ENCODE measurements around the gene ADAT1. TPM values are rescaled to one million over a fixed set of nuclear protein-coding genes. Genes with fewer than 3 reads are reported as not detected.

Gene ADAT1, protein sequence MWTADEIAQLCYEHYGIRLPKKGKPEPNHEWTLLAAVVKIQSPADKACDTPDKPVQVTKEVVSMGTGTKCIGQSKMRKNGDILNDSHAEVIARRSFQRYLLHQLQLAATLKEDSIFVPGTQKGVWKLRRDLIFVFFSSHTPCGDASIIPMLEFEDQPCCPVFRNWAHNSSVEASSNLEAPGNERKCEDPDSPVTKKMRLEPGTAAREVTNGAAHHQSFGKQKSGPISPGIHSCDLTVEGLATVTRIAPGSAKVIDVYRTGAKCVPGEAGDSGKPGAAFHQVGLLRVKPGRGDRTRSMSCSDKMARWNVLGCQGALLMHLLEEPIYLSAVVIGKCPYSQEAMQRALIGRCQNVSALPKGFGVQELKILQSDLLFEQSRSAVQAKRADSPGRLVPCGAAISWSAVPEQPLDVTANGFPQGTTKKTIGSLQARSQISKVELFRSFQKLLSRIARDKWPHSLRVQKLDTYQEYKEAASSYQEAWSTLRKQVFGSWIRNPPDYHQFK
- total RNA-seq = 61.2 and 65.8 TPM in 2 replicates
- long read RNA-seq, transcript ADAT1-201 (11 exons, 1,869 nt) = major isoform, 29 of 105 reads
- long read RNA-seq, partial matches to known transcripts = 53 of 105 reads
- long read RNA-seq, other reads (novel, unspliced or antisense) = 21 of 105 reads

DNA sequence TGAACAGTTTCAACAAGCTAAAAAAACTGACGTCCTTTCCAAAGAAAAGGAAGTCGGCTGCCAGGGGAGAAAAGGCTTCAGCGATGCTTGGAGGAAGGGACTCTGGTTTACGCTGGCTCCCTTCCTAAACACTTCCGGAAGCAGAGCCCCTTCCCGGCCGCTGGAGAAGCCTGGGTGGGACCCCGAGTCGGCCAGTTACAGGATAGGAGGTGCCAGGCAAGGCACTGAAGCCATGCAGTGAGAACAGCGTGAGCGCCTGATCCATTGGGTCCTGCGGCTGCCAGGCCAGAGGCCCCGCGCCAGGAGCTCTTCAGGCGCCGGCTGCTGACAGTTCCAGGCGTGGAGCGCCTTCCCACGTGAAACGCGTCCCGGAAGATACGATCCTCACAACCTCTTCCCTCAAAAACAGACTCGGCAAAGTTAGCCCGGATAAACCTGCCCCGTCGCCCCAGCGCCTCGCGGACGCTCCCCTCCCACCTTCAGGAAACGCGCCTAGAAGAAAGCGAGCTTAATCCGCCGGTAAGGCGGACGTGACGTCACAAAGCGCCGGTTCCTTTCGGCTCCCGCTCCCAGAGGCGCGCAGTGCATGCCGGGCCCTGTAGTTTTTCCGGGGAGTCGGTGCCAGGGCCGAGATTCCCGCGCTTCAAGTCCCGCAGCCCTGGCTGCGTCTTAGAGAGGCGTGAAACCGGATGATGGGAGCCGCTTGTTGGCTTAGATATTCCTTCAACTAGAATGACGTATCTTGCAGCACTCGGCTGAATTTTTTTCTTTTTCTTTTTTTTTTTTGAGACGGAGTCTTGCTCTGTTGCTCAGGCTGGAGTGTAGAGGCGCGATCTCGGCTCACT is at the start of gene ADAT1:
Gene ADAT1, minus strand, starts transcription at position 521 of the 845 bp plus-strand sequence. CDS start 2,482 bp downstream, outside the sequence.
- H3K4me1 Mint-ChIP-seq (ENCODE audit: low read depth) = peaks cover 17% of the 10 kb centered on the region
- TF ChIP-seq, protein P1, sequence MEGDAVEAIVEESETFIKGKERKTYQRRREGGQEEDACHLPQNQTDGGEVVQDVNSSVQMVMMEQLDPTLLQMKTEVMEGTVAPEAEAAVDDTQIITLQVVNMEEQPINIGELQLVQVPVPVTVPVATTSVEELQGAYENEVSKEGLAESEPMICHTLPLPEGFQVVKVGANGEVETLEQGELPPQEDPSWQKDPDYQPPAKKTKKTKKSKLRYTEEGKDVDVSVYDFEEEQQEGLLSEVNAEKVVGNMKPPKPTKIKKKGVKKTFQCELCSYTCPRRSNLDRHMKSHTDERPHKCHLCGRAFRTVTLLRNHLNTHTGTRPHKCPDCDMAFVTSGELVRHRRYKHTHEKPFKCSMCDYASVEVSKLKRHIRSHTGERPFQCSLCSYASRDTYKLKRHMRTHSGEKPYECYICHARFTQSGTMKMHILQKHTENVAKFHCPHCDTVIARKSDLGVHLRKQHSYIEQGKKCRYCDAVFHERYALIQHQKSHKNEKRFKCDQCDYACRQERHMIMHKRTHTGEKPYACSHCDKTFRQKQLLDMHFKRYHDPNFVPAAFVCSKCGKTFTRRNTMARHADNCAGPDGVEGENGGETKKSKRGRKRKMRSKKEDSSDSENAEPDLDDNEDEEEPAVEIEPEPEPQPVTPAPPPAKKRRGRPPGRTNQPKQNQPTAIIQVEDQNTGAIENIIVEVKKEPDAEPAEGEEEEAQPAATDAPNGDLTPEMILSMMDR (IDR thresholded peaks at IDR 0.05; ENCODE audit: unreplicated experiment) = no peak
- no peaks in the 10 kb centered on the region for H3K27me3 Mint-ChIP-seq
- DNase-seq (ENCODE audit: low spot score, unreplicated experiment) = peak; percentile 92
- no peaks in the 10 kb centered on the region for H3K9me3 Mint-ChIP-seq (ENCODE audit: low read depth)
- H3K27ac Mint-ChIP-seq = peak within 1 kb of the TSS; percentile 99
- peaks cover 24% of the 10 kb centered on the region for H3K36me3 Mint-ChIP-seq (ENCODE audit: insufficient read depth)
- peak within 1 kb of the TSS; percentile 99 for H3K4me3 Mint-ChIP-seq (ENCODE audit: low read depth)

DNA sequence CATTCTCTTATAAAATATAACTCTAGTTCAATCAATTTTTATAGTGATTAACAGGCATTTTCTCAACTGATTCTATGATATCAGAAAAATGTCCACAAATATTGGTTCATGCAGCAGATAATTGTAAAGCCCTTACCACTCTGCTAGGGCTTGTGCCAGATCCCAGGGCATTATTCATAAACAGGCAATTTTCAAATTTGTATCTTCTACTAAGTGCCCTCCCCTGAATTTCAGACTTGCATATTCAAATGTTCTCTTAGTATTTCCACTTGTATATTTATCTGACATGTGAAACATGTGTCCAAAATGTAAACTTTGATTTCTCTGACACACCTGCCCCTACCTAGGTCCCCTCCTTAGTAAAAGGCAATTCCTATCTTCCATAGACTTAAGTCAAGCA is 44.4 kb upstream of the ADAT1 start:
- Mint-ChIP-seq H3K36me3 (ENCODE audit: insufficient read depth) (peaks cover 7% of the 10 kb centered on the region), H3K9me3 (ENCODE audit: low read depth) (peaks cover 12% of the 10 kb centered on the region)
- DNase-seq (ENCODE audit: low spot score, unreplicated experiment) = no peak

DNA sequence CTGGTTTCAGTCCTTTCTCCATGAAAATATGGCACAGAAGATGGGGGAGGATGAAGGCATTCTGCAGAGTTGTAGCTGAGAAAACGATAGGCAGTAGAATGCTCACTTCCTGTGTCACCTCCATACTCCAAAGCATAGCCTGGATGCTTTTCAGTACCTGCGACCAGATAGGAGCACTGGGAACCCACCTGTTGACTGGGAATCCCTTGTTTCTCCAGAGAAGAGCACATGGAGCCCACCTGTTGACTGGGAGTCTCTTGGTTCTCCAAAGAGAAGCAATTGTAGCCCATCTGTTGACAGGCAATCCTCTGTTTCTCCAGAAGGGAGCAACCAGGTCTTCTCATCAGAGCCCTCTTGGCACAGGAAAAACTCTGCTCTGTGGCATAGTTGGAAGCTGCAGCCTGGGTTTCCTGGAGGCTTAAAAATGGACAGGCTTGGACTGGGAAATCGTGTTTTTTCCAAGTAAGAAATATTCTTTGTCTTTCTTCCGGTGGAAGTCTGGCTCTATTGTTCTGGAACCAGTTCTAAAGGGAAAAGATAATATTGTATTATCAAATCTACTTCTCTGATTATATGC is 37.7 kb upstream of the ADAT1 start:
- TF ChIP-seq, protein P1 (IDR thresholded peaks at IDR 0.05; ENCODE audit: unreplicated experiment) = no peak
- H3K9me3 Mint-ChIP-seq (ENCODE audit: low read depth) = peaks cover 6% of the 10 kb centered on the region
- no peaks in the 10 kb centered on the region for H3K27me3 Mint-ChIP-seq
- no peak overlapping the region for H3K4me3 Mint-ChIP-seq (ENCODE audit: low read depth)
- no peak for DNase-seq (ENCODE audit: low spot score, unreplicated experiment)
- no peak overlapping the region for H3K27ac Mint-ChIP-seq
- H3K36me3 Mint-ChIP-seq (ENCODE audit: insufficient read depth) = peaks cover 16% of the 10 kb centered on the region
- H3K4me1 Mint-ChIP-seq (ENCODE audit: low read depth) = peaks cover 2% of the 10 kb centered on the region

More for the DNA sequence above, 44.4 kb upstream of the ADAT1 start:
- Mint-ChIP-seq H3K27ac (peak overlapping the region; percentile 12), H3K27me3 (no peaks in the 10 kb centered on the region), H3K4me3 (ENCODE audit: low read depth) (no peak overlapping the region), H3K4me1 (ENCODE audit: low read depth) (peaks cover 2% of the 10 kb centered on the region)
- TF ChIP-seq, protein P1 (IDR thresholded peaks at IDR 0.05; ENCODE audit: unreplicated experiment) = no peak

DNA sequence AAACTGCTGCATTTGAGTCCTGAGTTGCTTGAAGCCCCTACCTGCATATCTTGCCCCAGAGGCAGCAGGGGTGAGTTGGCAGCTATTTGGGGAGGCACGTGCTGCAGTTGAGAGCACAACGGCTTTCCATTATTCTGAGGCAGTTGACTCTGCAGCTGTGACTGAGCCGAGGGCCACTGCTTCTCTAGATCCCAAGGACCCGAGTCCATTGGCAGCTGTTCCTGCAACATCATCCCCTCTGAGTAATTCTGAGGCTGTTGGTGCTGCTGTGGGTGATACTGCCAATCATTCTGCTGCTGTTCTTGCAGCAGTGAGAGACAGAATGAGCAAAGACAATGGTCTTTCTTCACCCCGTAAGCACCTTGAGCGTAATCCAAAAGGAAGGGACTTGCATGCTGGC is 37.2 kb upstream of the ADAT1 start:
- H3K4me1 Mint-ChIP-seq (ENCODE audit: low read depth) = peaks cover 2% of the 10 kb centered on the region
- no peak for DNase-seq (ENCODE audit: low spot score, unreplicated experiment)
- H3K27ac Mint-ChIP-seq = no peak overlapping the region
- H3K4me3 Mint-ChIP-seq (ENCODE audit: low read depth) = no peak overlapping the region
- peaks cover 5% of the 10 kb centered on the region for H3K9me3 Mint-ChIP-seq (ENCODE audit: low read depth)
- H3K36me3 Mint-ChIP-seq (ENCODE audit: insufficient read depth) = peaks cover 17% of the 10 kb centered on the region
- no peaks in the 10 kb centered on the region for H3K27me3 Mint-ChIP-seq
- TF ChIP-seq, protein P1 (IDR thresholded peaks at IDR 0.05; ENCODE audit: unreplicated experiment) = no peak

Measured in progenitor cell of endocrine pancreas (in vitro differentiated cells).